ENCODE measurements around the gene SLC7A7.
A peak's percentile ranks its signal among the peaks of the same experiment; 100 is the strongest.
"Not testable (repeated sequence)": the region's sequence is repeated elsewhere in the genome, so short reads cannot be mapped to it uniquely, and the experiment has no call there.

The SLC7A7 gene

GRCh38 chr14:22786685-22787084 is 28.6 kb downstream of the SLC7A7 start:
- no peak for DNase-seq

GRCh38 chr14:22781301-22781991 is 33.8 kb downstream of the SLC7A7 start:
- DNase-seq: no peak

GRCh38 chr14:22780941-22781300 is 34.3 kb downstream of the SLC7A7 start:
- no peak for DNase-seq

GRCh38 chr14:22780105-22780679 is 35.0 kb downstream of the SLC7A7 start:
- no peak for DNase-seq

- DNase-seq: no peak
Observed at GRCh38 chr14:22778084-22778483, 37.2 kb downstream of the SLC7A7 start.

- not testable (repeated sequence) for DNase-seq
Observed at GRCh38 chr14:22776849-22777248, 38.4 kb downstream of the SLC7A7 start.

GRCh38 chr14:22776215-22776614 is 39.0 kb downstream of the SLC7A7 start:
- no peak for DNase-seq

- no peak for DNase-seq
Observed at GRCh38 chr14:22774011-22774706, 41.1 kb downstream of the SLC7A7 start.

- DNase-seq: no peak
Observed at GRCh38 chr14:22773162-22774010, 41.8 kb downstream of the SLC7A7 start.

- no peak for DNase-seq
Observed at GRCh38 chr14:22772725-22773124, 42.5 kb downstream of the SLC7A7 start.

- DNase-seq: no peak
Observed at GRCh38 chr14:22770481-22771187, 44.6 kb downstream of the SLC7A7 start.

- no peak for DNase-seq
Observed at GRCh38 chr14:22769369-22769768, 45.9 kb downstream of the SLC7A7 start.

- no peak for DNase-seq
Observed at GRCh38 chr14:22768947-22769346, 46.3 kb downstream of the SLC7A7 start.

GRCh38 chr14:22767323-22767589 is 48.0 kb downstream of the SLC7A7 start:
- DNase-seq: no peak

- peak; percentile 97 for DNase-seq
Observed at GRCh38 chr14:22766457-22767322, 48.5 kb downstream of the SLC7A7 start, which contains the start of gene OXA1L. Gene OXA1L (plus strand): TSS chr14:22766688. CDS start chr14:22766702, 14 bp downstream.

GRCh38 chr14:22764382-22764781 is 50.9 kb downstream of the SLC7A7 start:
- DNase-seq: no peak

- DNase-seq: no peak
Observed at GRCh38 chr14:22761734-22762133, 53.5 kb downstream of the SLC7A7 start.

GRCh38 chr14:22757972-22758650 is 57.1 kb downstream of the SLC7A7 start:
- DNase-seq: not testable (repeated sequence)

- no peak for DNase-seq
Observed at GRCh38 chr14:22753586-22753985, 61.6 kb downstream of the SLC7A7 start.

- no peak for DNase-seq
Observed at GRCh38 chr14:22752422-22752821, 62.8 kb downstream of the SLC7A7 start.

GRCh38 chr14:22748631-22749068 is 66.6 kb downstream of the SLC7A7 start:
- no peak for DNase-seq

All from activated CD4-positive, alpha-beta T cell treated with anti-CD3 and anti-CD28 coated beads, Interleukin-2, Interleukin-6, amounts not matched to agents 100 ng/mL and 50 ng/mL, durations not matched to agents 16 hours and 8 hours (primary cell).